GM10248 (cell line): ENCODE data around the gene GFER.

Experiments used
- CTCF ChIA-PET: fragments of 300-600 bp; sonication (Branson Sonifier 250); formaldehyde crosslinking; extraction: SDS; loops from one replicate; lab custom pipeline; 2021; ENCODE audit warnings: antibody characterized with exemption; lab: Yijun Ruan, JAX
- POLR2A ChIA-PET: fragments of 350-650 bp; sonication (Branson Sonifier 250); formaldehyde crosslinking; extraction: SDS; loops from one replicate; lab custom pipeline; 2020; ENCODE audit warnings: antibody characterized with exemption; lab: Yijun Ruan, JAX
- DNase-seq: peaks from one replicate; pipeline ENCODE4 v3.0.0; 2012; ENCODE audit errors: extremely low spot score
- TF ChIP-seq, protein P1 (sequence below): IDR thresholded peaks from 2 replicates; pipeline ENCODE4 v1.5.1; 2012; ENCODE audit warnings: mild to moderate bottlenecking, low read depth; ENCODE audit errors: extremely low read depth, missing control alignments, control extremely low read depth

Gene GFER

DNA sequence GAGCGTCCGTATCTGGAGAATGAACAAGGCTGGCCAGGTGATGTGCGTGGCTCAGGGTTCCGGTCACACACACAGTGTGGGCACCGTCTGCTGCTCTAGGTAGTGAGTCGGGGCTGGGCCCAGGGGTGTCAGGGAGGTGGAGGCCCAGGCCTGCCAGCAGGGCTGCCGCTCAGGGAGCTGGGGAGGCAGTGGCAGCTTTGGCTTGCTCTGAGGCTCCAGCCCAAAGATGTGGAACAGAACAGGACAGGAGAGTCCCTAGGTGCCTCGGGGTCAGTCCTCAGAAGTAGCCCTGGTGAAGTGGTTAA, 7.8 kb upstream of the GFER start:
- TF ChIP-seq, protein P1, sequence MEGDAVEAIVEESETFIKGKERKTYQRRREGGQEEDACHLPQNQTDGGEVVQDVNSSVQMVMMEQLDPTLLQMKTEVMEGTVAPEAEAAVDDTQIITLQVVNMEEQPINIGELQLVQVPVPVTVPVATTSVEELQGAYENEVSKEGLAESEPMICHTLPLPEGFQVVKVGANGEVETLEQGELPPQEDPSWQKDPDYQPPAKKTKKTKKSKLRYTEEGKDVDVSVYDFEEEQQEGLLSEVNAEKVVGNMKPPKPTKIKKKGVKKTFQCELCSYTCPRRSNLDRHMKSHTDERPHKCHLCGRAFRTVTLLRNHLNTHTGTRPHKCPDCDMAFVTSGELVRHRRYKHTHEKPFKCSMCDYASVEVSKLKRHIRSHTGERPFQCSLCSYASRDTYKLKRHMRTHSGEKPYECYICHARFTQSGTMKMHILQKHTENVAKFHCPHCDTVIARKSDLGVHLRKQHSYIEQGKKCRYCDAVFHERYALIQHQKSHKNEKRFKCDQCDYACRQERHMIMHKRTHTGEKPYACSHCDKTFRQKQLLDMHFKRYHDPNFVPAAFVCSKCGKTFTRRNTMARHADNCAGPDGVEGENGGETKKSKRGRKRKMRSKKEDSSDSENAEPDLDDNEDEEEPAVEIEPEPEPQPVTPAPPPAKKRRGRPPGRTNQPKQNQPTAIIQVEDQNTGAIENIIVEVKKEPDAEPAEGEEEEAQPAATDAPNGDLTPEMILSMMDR, result no peak
- DNase-seq, result no peak
- POLR2A ChIA-PET, result interaction anchor here (0.6 to 2.7 kb wide), 3 partner anchors 11 to 293 kb away, joined by 3 to 19 read pairs (median 3); partner anchors contain the start of genes RNF151, RPS2 and TRAF7
- CTCF ChIA-PET, result no interaction called here

DNA sequence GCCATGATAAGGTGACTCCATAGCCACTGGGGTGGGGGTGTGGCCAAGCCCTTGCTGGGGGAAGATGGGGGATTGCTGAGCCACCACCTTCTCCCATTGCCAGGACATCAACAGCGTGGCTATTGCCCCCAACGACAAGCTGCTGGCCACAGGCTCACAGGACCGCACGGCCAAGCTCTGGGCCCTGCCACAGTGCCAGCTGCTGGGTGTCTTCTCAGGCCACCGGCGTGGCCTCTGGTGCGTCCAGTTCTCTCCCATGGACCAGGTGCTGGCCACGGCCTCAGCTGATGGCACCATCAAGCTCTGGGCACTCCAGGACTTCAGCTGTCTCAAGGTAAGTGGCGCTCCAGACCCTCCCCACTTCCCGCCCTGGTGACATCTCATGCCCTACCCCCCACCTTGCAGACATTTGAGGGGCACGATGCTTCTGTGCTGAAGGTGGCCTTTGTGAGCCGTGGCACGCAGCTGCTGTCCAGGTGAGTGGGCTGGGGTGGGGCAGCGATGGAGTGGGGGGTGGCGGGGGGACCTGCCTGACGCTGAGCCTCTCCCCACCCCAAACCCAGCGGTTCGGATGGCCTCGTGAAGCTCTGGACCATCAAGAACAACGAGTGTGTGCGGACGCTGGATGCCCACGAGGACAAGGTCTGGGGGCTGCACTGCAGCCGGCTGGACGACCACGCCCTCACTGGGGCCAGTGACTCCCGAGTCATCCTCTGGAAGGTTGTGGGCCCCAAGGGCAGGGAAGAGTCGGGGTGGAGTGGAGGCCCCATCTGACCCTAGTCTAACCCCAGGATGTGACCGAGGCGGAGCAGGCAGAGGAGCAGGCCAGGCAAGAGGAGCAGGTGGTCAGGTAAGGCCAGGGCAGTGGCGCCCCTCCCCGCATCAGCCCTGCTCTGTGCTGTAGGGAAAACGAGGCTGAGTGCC, 6.8 kb upstream of the GFER start:
- TF ChIP-seq, protein P1, result no peak
- no peak for DNase-seq
- POLR2A ChIA-PET, result interaction anchor here (0.6 to 2.7 kb wide), 4 partner anchors 12 to 1625 kb away, joined by 3 to 19 read pairs (median 4); partner anchors contain the start of genes AXIN1, RNF151, RPS2 and TRAF7
- CTCF ChIA-PET, result no interaction called here

DNA sequence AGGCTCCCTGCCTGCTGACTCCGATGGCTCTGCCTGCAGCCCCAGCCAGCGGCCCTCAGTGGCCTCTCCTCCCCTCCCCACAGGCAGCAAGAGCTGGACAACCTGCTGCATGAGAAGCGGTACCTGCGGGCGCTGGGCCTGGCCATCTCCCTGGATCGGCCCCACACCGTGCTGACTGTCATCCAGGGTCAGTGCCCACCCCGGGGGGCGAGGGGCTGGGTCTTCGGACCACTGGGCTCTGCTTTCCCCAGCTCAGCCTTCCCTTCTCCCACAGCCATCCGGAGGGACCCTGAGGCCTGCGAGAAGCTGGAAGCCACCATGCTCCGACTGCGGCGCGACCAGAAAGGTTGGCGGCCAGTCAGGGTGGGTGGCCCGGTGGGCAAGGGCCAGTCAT, 6.1 kb upstream of the GFER start:
- TF ChIP-seq, protein P1, result no peak
- CTCF ChIA-PET, result no interaction called here
- POLR2A ChIA-PET, result interaction anchor here (0.9 to 1.7 kb wide), 2 partner anchors 13 to 177 kb away, joined by 3 to 7 read pairs; partner anchors contain the start of genes RPS2 and TRAF7
- DNase-seq, result no peak

DNA sequence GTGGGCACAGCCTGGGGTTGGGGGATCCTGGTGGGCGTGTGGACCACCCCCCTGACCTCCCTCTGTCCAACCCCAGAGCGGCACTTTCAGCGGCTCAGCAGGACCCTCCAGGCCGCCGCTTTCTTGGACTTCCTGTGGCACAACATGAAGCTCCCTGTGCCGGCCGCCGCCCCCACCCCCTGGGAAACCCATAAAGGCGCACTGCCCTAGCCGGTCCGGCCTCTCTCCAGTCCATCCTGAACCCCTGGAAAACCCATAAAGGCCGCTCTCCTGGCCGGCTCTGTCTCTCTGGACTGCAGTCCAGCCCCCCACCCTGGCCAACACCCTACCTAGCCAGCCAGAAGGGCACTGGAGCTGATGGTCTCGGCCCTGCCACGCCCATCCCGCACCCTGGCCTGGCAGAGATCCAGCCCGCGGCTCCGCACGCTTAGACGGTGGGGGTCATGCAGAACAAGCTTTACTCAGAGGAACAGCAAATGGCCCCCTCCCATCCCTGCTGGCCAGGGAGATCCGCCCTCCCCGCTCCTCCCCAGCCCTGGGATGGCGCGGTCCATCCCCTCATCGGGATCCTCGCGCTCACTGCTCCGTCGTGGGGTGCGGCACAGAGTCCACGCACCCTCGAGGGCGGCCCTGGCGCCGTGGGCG, 5.4 kb upstream of the GFER start:
- TF ChIP-seq, protein P1, result no peak
- POLR2A ChIA-PET, result interaction anchor here (0.9 to 1.7 kb wide), 2 partner anchors 14 to 177 kb away, joined by 3 to 7 read pairs; partner anchors contain the start of genes RPS2 and TRAF7
- CTCF ChIA-PET, result no interaction called here
- DNase-seq, result no peak

DNA sequence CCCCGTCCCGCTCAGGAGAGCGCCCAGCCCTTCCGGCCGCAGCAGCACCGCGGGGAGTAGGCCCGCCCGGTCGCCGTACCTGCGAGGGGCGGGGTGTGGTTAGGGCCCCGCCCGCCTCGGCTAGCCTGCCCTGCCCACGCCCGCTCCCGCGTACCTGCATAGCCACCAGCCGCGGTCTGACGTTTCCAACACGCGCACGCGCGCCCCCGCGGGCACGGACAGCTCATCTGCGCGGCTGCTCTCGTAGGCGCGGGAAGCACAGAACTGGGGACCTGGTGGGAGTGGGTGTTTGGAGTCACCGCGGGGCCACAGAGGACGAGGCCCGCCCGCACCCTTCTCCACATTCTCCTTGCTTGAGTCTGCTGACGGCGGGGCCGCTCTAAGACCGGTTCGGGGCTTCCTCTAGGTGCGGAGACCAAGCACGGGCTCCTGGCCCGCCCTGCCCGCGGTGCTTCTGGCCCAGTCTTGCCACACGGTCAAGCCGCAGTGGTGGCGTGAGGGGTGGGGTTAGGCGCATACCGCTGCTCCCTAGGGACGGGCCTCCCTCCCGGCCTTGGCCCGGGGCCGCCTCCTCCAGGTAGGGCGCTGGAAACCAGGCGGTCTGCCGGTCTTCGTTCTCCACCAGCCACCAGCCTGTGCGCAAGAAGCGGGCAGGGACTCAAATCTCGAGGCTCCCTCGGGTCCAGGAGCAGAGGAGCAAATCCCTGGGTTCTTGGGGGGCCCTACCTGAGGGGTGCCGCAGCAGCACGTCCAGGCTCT, 4.5 kb upstream of the GFER start:
- ChIA-PET POLR2A (interaction anchor here (1.7 kb wide), 1 partner anchor 14 kb away, joined by 7 read pairs; the partner anchor contains the start of gene RPS2), CTCF (no interaction called here)
- DNase-seq, result no peak
- TF ChIP-seq, protein P1, result no peak
